IPS DF 4.7 (cell line): ENCODE data around the gene IRX3.

ENCODE experiments used
- DNase-seq: peaks from one replicate; pipeline ENCODE4 v3.0.0-alpha.2; 2013; ENCODE audit warnings: low spot score; ENCODE audit errors: extremely low read depth

Gene IRX3

GRCh38 chr16:54286366-54287130 lies at the start of gene IRX3:
TSS of gene IRX3 (minus strand) at chr16:54286787. CDS start at chr16:54286050, 737 bp downstream.
- no peak for DNase-seq

- DNase-seq = no peak
Measured at GRCh38 chr16:54335230-54335629, 48.6 kb upstream of the IRX3 start.

GRCh38 chr16:54334208-54334607 lies 47.6 kb upstream of the IRX3 start:
- DNase-seq = no peak

GRCh38 chr16:54331241-54332002 lies 44.8 kb upstream of the IRX3 start:
- DNase-seq = peak; percentile 87

GRCh38 chr16:54327609-54328008 lies 41.0 kb upstream of the IRX3 start:
- no peak for DNase-seq

- DNase-seq = no peak
Measured at GRCh38 chr16:54326266-54326662, 39.7 kb upstream of the IRX3 start.

GRCh38 chr16:54325616-54326265 lies 39.2 kb upstream of the IRX3 start:
- no peak for DNase-seq

GRCh38 chr16:54324716-54325115 lies 38.1 kb upstream of the IRX3 start:
- no peak for DNase-seq

GRCh38 chr16:54320697-54321340 lies 34.2 kb upstream of the IRX3 start:
- no peak for DNase-seq

- DNase-seq = no peak
Measured at GRCh38 chr16:54318941-54319340, 32.4 kb upstream of the IRX3 start.

- DNase-seq = no peak
Measured at GRCh38 chr16:54317101-54317611, 30.6 kb upstream of the IRX3 start.

GRCh38 chr16:54316095-54316889 lies 29.7 kb upstream of the IRX3 start:
- no peak for DNase-seq

GRCh38 chr16:54313789-54314188 lies 27.2 kb upstream of the IRX3 start:
- no peak for DNase-seq

GRCh38 chr16:54312502-54312991 lies 26.0 kb upstream of the IRX3 start:
- DNase-seq = no peak

GRCh38 chr16:54309341-54309740 lies 22.8 kb upstream of the IRX3 start:
- DNase-seq = no peak

GRCh38 chr16:54305080-54305479 lies 18.5 kb upstream of the IRX3 start:
- no peak for DNase-seq

GRCh38 chr16:54303613-54304012 lies 17.0 kb upstream of the IRX3 start:
- DNase-seq = no peak

- DNase-seq = no peak
Measured at GRCh38 chr16:54297154-54297553, 10.6 kb upstream of the IRX3 start.

- no peak for DNase-seq
Measured at GRCh38 chr16:54296543-54296942, 10.0 kb upstream of the IRX3 start.

GRCh38 chr16:54291656-54292487 lies 5.3 kb upstream of the IRX3 start:
- DNase-seq = no peak
